ENCODE results near the gene PIM3. TPM values are rescaled to one million over a fixed set of nuclear protein-coding genes. Genes with fewer than 3 reads are reported as not detected.

PIM3 gene
- total and polyA plus RNA-seq, 10 of the 15 experiments (the other 5 are each of a cell fraction or from before 2014, with no cell fraction given) = 0.31 to 60.8 (median 12.4) TPM

- TF ChIP-seq ZBTB4 (CRISPR knock-in tag; IDR thresholded peaks at IDR 0.05) = no peak
- no peak for TF ChIP-seq CUX1 (IDR thresholded peaks at IDR 0.05; ENCODE audit: insufficient replicate concordance, low read depth, low read length)
- peak; percentile 63; the same call in 1 of the 2 replicates for TF ChIP-seq ZBTB40 (IDR thresholded peaks at IDR 0.05; ENCODE audit: borderline replicate concordance)
- no peak for TF ChIP-seq CBX3 (IDR thresholded peaks at IDR 0.05; ENCODE audit: borderline replicate concordance, low read depth)
- no peak for TF ChIP-seq EZH2 (IDR thresholded peaks at IDR 0.05; ENCODE audit: borderline replicate concordance, control insufficient read depth, low read depth, low read length)
- TF ChIP-seq GABPA (IDR thresholded peaks at IDR 0.05; ENCODE audit: low read depth) = no peak; the same call in 1 of the 2 replicates
- TF ChIP-seq TCF3 (IDR thresholded peaks at IDR 0.05; ENCODE audit: borderline replicate concordance, insufficient read depth, low read depth, low read length) = no peak
- peak; percentile 75 for TF ChIP-seq MEF2B (IDR thresholded peaks at IDR 0.05; ENCODE audit: partially characterized antibody, poor library complexity, severe bottlenecking)
- peak; percentile 28; the same call in 1 of the 2 replicates for TF ChIP-seq EED (IDR thresholded peaks at IDR 0.05; ENCODE audit: low read depth)
- no peak for TF ChIP-seq BCL3 (IDR thresholded peaks at IDR 0.05; ENCODE audit: borderline replicate concordance, insufficient read depth, low read depth, low read length, poor library complexity, severe bottlenecking)
- peak; percentile 92 for TF ChIP-seq NBN (IDR thresholded peaks at IDR 0.05)
- no peak for TF ChIP-seq ZNF274 (IDR thresholded peaks at IDR 0.05; ENCODE audit: insufficient read depth, insufficient read length)
- no peak for TF ChIP-seq ZNF384 (IDR thresholded peaks at IDR 0.05; ENCODE audit: borderline replicate concordance, low read depth, low read length)
Observed at GRCh38 chr22:49970528-49971231, 10.1 kb downstream of the PIM3 start (continued).
